ENCODE results near the gene OVCA2.

- TF ChIP-seq, protein P1, sequence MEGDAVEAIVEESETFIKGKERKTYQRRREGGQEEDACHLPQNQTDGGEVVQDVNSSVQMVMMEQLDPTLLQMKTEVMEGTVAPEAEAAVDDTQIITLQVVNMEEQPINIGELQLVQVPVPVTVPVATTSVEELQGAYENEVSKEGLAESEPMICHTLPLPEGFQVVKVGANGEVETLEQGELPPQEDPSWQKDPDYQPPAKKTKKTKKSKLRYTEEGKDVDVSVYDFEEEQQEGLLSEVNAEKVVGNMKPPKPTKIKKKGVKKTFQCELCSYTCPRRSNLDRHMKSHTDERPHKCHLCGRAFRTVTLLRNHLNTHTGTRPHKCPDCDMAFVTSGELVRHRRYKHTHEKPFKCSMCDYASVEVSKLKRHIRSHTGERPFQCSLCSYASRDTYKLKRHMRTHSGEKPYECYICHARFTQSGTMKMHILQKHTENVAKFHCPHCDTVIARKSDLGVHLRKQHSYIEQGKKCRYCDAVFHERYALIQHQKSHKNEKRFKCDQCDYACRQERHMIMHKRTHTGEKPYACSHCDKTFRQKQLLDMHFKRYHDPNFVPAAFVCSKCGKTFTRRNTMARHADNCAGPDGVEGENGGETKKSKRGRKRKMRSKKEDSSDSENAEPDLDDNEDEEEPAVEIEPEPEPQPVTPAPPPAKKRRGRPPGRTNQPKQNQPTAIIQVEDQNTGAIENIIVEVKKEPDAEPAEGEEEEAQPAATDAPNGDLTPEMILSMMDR (tag by site-specific recombination; IDR thresholded peaks at IDR 0.05): no peak
- TF ChIP-seq, protein P2, sequence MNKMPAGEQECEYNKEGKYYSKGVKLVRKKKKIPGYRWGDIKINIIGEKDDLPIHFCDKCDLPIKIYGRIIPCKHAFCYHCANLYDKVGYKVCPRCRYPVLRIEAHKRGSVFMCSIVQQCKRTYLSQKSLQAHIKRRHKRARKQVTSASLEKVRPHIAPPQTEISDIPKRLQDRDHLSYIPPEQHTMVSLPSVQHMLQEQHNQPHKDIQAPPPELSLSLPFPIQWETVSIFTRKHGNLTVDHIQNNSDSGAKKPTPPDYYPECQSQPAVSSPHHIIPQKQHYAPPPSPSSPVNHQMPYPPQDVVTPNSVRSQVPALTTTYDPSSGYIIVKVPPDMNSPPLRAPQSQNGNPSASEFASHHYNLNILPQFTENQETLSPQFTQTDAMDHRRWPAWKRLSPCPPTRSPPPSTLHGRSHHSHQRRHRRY (tag by site-specific recombination; IDR thresholded peaks at IDR 0.05): no peak
- TF ChIP-seq ZNF433 (tag by site-specific recombination; IDR thresholded peaks at IDR 0.05; ENCODE audit: low read depth): no peak
- TF ChIP-seq ZNF530 (tag by site-specific recombination; IDR thresholded peaks at IDR 0.05; ENCODE audit: low read depth): no peak
- TF ChIP-seq PRDM10 (tag by site-specific recombination; IDR thresholded peaks at IDR 0.05): no peak
- TF ChIP-seq, protein P3, sequence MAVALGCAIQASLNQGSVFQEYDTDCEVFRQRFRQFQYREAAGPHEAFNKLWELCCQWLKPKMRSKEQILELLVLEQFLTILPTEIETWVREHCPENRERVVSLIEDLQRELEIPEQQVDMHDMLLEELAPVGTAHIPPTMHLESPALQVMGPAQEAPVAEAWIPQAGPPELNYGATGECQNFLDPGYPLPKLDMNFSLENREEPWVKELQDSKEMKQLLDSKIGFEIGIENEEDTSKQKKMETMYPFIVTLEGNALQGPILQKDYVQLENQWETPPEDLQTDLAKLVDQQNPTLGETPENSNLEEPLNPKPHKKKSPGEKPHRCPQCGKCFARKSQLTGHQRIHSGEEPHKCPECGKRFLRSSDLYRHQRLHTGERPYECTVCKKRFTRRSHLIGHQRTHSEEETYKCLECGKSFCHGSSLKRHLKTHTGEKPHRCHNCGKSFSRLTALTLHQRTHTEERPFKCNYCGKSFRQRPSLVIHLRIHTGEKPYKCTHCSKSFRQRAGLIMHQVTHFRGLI (tag by site-specific recombination; IDR thresholded peaks at IDR 0.05): no peak
- TF ChIP-seq, protein P4, sequence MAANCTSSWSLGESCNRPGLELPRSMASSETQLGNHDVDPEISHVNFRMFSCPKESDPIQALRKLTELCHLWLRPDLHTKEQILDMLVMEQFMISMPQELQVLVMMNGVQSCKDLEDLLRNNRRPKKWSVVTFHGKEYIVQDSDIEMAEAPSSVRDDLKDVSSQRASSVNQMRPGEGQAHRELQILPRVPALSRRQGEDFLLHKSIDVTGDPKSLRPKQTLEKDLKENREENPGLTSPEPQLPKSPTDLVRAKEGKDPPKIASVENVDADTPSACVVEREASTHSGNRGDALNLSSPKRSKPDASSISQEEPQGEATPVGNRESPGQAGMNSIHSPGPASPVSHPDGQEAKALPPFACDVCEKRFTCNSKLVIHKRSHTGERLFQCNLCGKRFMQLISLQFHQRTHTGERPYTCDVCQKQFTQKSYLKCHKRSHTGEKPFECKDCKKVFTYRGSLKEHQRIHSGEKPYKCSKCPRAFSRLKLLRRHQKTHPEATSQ (tag by site-specific recombination; IDR thresholded peaks at IDR 0.05): no peak
- TF ChIP-seq ZNF221 (tag by site-specific recombination; IDR thresholded peaks at IDR 0.05; ENCODE audit: borderline replicate concordance): no peak
Measured at GRCh38 chr17:2090804-2091534, 49.1 kb downstream of the OVCA2 start.
